HepG2 (cell line): ENCODE data around the gene FMN2. TPM values are rescaled to one million over a fixed set of nuclear protein-coding genes. Genes with fewer than 3 reads are reported as not detected.

Source experiments
- ATAC-seq: fragments of 200-7000 bp; cut with Tn5 transposase; 3 replicates; pipeline ENCODE4 v1.9.1; 2020; ENCODE audit warnings: mild to moderate bottlenecking, moderate library complexity
- BruUV-seq: library from RNA; stranded (reverse); fragments of 400-500 nt; replicated peaks from 2 replicates; lab custom pipeline; 2021; lab: Mats Ljungman, UMichigan
- CTCF ChIA-PET: fragments of 300-600 bp; formaldehyde crosslinking; extraction: SDS; loops from one replicate; lab custom pipeline; 2021; ENCODE audit warnings: low total read pairs, inconsistent platforms, low intra/inter-chr PET ratio; lab: Yijun Ruan, JAX
- POLR2A ChIA-PET: fragments of 350-600 bp; sonication (Branson Sonifier 250); formaldehyde crosslinking; loops from one replicate; lab custom pipeline; 2020; ENCODE audit warnings: antibody characterized with exemption, inconsistent platforms; lab: Yijun Ruan, JAX
- DNase-seq: peaks from one replicate; pipeline ENCODE4 v3.0.0-alpha.2; 2015; ENCODE audit warnings: low spot score
- FAIRE-seq: peaks from 3 replicates; lab custom pipeline; 2011; peaks lifted over from hg19 to GRCh38; lab: Jason Lieb, UNC
- H2AFZ ChIP-seq: one replicate; pipeline ENCODE4 v1.6.1; 2011; ENCODE audit warnings: low read length, inconsistent platforms
- H3K27ac ChIP-seq: fragments of 300-600 bp; 3 replicates; pipeline ENCODE4 v1.8.0; 2011; ENCODE audit warnings: mixed run types, mild to moderate bottlenecking, mixed read lengths, low read length, inconsistent platforms; ENCODE audit not compliant: insufficient read depth; ENCODE audit errors: extremely low read length
- H3K27me3 ChIP-seq, 2 experiments: fragments of 200-600 bp in 1 of 2; 2 replicates in 1 of 2; 3 replicates in 1 of 2; pipeline versions ENCODE4 v1.6.0 to v1.8.0; 2011; ENCODE audit warnings: low read length in 2 of 2, mild to moderate bottlenecking in 2 of 2, moderate library complexity in 2 of 2, inconsistent platforms in 1 of 2; ENCODE audit not compliant: insufficient read depth in 2 of 2, control insufficient read depth in 1 of 2
- H3K36me3 ChIP-seq, 2 experiments: fragments of 200-600 bp in 1 of 2; replicated peaks in 1 of 2; 2 replicates in 1 of 2; 3 replicates in 1 of 2; pipeline versions ENCODE4 v1.5.1 to v1.8.0; 2011; ENCODE audit warnings: low read length in 2 of 2, inconsistent platforms in 1 of 2; ENCODE audit not compliant: insufficient read depth in 2 of 2, control insufficient read depth in 1 of 2
- H3K4me1 ChIP-seq: 2 replicates; pipeline ENCODE4 v1.5.1; 2012; ENCODE audit warnings: low read length, inconsistent platforms; ENCODE audit not compliant: insufficient read depth
- H3K4me2 ChIP-seq: 2 replicates; pipeline ENCODE4 v1.6.0; 2011; ENCODE audit warnings: low read depth, low read length, inconsistent platforms
- H3K4me3 ChIP-seq, 3 experiments: fragments of 200-600 bp in 1 of 3; sonication (generic), shearing (Covaris generic) in 1 of 3; replicated peaks in 1 of 3; 2 replicates each; pipeline ENCODE4 v1.5.1; 2011 to 2016; ENCODE audit warnings: low read length in 3 of 3, inconsistent platforms in 2 of 3, low read depth in 2 of 3, mild to moderate bottlenecking in 2 of 3, control low read depth in 1 of 3, mixed read lengths in 1 of 3; ENCODE audit not compliant: insufficient read depth in 1 of 3
- H3K79me2 ChIP-seq: one replicate; pipeline ENCODE4 v1.6.1; 2011; ENCODE audit warnings: low read length, inconsistent platforms; ENCODE audit not compliant: insufficient read depth
- H3K9ac ChIP-seq: 2 replicates; pipeline ENCODE4 v1.6.0; 2011; ENCODE audit warnings: mild to moderate bottlenecking, low read depth, low read length, inconsistent platforms; ENCODE audit not compliant: insufficient read depth
- H3K9me3 ChIP-seq: 2 replicates; pipeline ENCODE4 v1.5.1; 2012; ENCODE audit warnings: mild to moderate bottlenecking, low read length
- H4K20me1 ChIP-seq: 2 replicates; pipeline ENCODE4 v1.6.0; 2011; ENCODE audit warnings: inconsistent platforms, mild to moderate bottlenecking, low read length, moderate library complexity; ENCODE audit not compliant: insufficient read depth
- ATF7 ChIP-seq, 2 experiments: fragments of 450-650 bp in 1 of 2; sonication (generic) in 1 of 2; formaldehyde crosslinking in 1 of 2; IDR thresholded peaks; 2 replicates each; pipeline versions ENCODE4 v1.4.0 to v1.6.1; 2016 to 2020; ENCODE audit warnings: antibody characterized with exemption in 1 of 2, mild to moderate bottlenecking in 1 of 2, missing genetic modification reagents in 1 of 2
- GABPB1 ChIP-seq: IDR thresholded peaks from 2 replicates; pipeline ENCODE4 v1.6.1; 2016; ENCODE audit warnings: mild to moderate bottlenecking, missing genetic modification reagents, moderate library complexity, missing compliant biosample characterization
- HOXA7 ChIP-seq: sonication (generic); formaldehyde crosslinking; IDR thresholded peaks from 2 replicates; pipeline ENCODE4 v1.8.1; 2022; ENCODE audit warnings: mild to moderate bottlenecking, missing genetic modification reagents, moderate library complexity
- MEF2D ChIP-seq: sonication (generic); formaldehyde crosslinking; IDR thresholded peaks from 2 replicates; pipeline ENCODE4 v1.5.1; 2020; ENCODE audit warnings: mild to moderate bottlenecking, missing genetic modification reagents
- MIER2 ChIP-seq: IDR thresholded peaks from 2 replicates; pipeline ENCODE4 v1.6.1; 2016; ENCODE audit warnings: missing biosample characterization, missing genetic modification reagents
- ZNF709 ChIP-seq: sonication (generic); formaldehyde crosslinking; IDR thresholded peaks from 2 replicates; pipeline ENCODE4 v1.5.0; 2020; ENCODE audit warnings: mild to moderate bottlenecking, missing genetic modification reagents
- WGBS: methylation state at CpG from one replicate; pipeline ENCODE4 v1.1.6; 2017; ENCODE audit warnings: low lambda C conversion rate; 5-methylcytosine and 5-hydroxymethylcytosine counted together
- in situ Hi-C: cut with HindIII; loops from 2 replicates; pipeline ENCODE4 v1.10.0; 2017; ENCODE audit warnings: low pct_unique_long_range_greater_than_20kb; ENCODE audit not compliant: extremely low pct_ligation_motif_present
- intact Hi-C: fragments of 100-400 bp; cut with micrococcal nuclease; formaldehyde crosslinking; loops from one replicate; pipeline ENCODE4 v1.10.0; 2022; ENCODE audit not compliant: unreplicated experiment
- polyA plus RNA-seq, 8 experiments: library from polyadenylated mRNA; depleted of rRNA in 3 of 8; stranded (reverse) in 7 of 8; unstranded in 1 of 8; fragments of >200 nt; fragmentation: Illumina TruSeq in 4 of 8; extraction: Trizol in 4 of 8; gene quantifications; 2 replicates each; pipeline versions ENCODE4 v1.2.1 to v1.2.3, GENCODE V29; 2011 to 2016; ENCODE audit warnings: low read depth in 4 of 8, missing spikeins in 1 of 8, mixed read lengths in 1 of 8; ENCODE audit not compliant: insufficient read depth in 1 of 8
- total RNA-seq, 5 experiments: library from RNA; depleted of rRNA; stranded (reverse); fragments of >200 nt; fragmentation: Illumina TruSeq; extraction: Trizol; gene quantifications; 2 replicates each; pipeline ENCODE4 v1.2.3, GENCODE V29; 2016; ENCODE audit warnings: low read depth in 1 of 5
- TF ChIP-seq, protein P1 (sequence below): IDR thresholded peaks from 2 replicates; pipeline ENCODE4 v1.6.1; 2016

The FMN2 gene
- total and polyA plus RNA-seq, 2 of the 13 experiments (the other 11 are each of a cell fraction or from before 2014, with no cell fraction given) = not detected

DNA sequence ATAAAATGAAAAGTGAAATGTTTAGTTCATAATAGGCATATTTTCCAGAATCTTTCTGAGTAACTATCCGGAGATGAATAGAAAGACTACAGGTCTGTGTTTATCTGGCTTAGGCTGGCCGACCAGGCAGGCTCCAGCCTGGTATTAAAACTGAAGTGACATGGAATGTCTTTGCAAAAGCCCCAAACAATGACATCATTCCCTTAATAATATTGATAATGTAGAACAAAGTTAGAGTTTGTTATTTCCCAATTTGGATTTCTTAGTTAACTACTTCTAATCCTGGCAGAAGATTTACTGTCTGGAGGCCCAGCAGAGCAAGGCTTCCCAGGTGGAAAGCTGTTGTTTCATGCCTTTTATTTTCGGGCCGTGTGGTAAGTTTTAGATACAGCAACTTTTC is 312.6 kb downstream of the FMN2 start:
- no peak overlapping the region for H3K4me3 ChIP-seq
- H3K4me2 ChIP-seq = no peak overlapping the region
- DNase-seq = no peak
- no peaks in the 10 kb centered on the region for H3K27me3 ChIP-seq
- 6% methylated on average over 4 of the region's 4 CpGs for WGBS
- no peaks in the 10 kb centered on the region for H4K20me1 ChIP-seq
- no peaks in the 10 kb centered on the region for H3K79me2 ChIP-seq
- no peaks in the 10 kb centered on the region for H3K9me3 ChIP-seq
- no peak overlapping the region for H3K27ac ChIP-seq
- no peak for FAIRE-seq
- ATAC-seq = no peak
- no peak overlapping the region for H3K9ac ChIP-seq
- BruUV-seq = no TSS peak
- TF ChIP-seq ATF7 (IDR thresholded peaks at IDR 0.05) = peak; percentile 69
- TF ChIP-seq ATF7 (CRISPR knock-in tag; IDR thresholded peaks at IDR 0.05) = no peak
- TF ChIP-seq ZNF709 (CRISPR knock-in tag) = no peak
- no peak for TF ChIP-seq GABPB1 (CRISPR knock-in tag)
- TF ChIP-seq MEF2D (CRISPR knock-in tag) = no peak
- in situ Hi-C loops = no loop called here
- H2AFZ ChIP-seq = no peak overlapping the region
- no peaks in the 10 kb centered on the region for H3K36me3 ChIP-seq
- no peaks in the 10 kb centered on the region for H3K4me1 ChIP-seq
- intact Hi-C loops = no loop called here
- ChIA-PET POLR2A (no interaction called here), CTCF (no interaction called here)

DNA sequence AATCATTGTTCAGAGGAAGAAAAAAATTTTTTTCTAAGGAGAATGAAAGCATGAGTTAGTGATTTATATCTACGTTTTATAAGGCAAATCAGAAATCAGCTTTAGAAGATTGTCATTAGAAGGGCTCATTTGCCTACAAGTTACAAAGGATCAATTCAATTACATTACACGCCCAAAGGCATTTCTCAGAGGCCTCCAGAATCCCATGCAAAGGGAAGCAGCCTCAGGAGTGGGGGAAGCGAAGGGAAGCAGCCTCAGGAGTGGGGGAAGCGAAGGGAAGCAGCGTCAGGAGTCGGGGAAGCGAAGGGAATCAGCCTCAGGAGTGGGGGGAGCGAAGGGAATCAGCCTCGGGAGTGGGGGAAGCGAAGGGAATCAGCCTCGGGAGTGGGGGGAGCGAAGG is 314.1 kb downstream of the FMN2 start:
- Histone ChIP-seq H3K79me2 (no peaks in the 10 kb centered on the region), H3K9me3 (no peaks in the 10 kb centered on the region), H3K27me3 (no peaks in the 10 kb centered on the region), H3K4me1 (no peaks in the 10 kb centered on the region), H3K36me3 (no peaks in the 10 kb centered on the region), H3K9ac (no peak overlapping the region), H2AFZ (no peak overlapping the region), H3K4me2 (0 out of 2 replicates have a peak overlapping the region, but pooled peaks have one; percentile 12), H3K27ac (no peak overlapping the region), H3K4me3 (no peak overlapping the region), H4K20me1 (no peaks in the 10 kb centered on the region)
- WGBS = 19% methylated on average over 12 of the region's 12 CpGs
- no peak for TF ChIP-seq MIER2
- no peak for TF ChIP-seq HOXA7 (CRISPR knock-in tag)
- TF ChIP-seq, protein P1, sequence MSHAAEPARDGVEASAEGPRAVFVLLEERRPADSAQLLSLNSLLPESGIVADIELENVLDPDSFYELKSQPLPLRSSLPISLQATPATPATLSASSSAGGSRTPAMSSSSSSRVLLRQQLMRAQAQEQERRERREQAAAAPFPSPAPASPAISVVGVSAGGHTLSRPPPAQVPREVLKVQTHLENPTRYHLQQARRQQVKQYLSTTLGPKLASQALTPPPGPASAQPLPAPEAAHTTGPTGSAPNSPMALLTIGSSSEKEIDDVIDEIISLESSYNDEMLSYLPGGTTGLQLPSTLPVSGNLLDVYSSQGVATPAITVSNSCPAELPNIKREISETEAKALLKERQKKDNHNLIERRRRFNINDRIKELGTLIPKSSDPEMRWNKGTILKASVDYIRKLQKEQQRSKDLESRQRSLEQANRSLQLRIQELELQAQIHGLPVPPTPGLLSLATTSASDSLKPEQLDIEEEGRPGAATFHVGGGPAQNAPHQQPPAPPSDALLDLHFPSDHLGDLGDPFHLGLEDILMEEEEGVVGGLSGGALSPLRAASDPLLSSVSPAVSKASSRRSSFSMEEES = no peak
- DNase-seq (no peak), FAIRE-seq (no peak), ATAC-seq (no peak)
- intact Hi-C loops = no loop called here
- no TSS peak for BruUV-seq
- ChIA-PET CTCF (no interaction called here), POLR2A (no interaction called here)
- in situ Hi-C loops = no loop called here
